Measurements from ENCODE around the gene PDZRN3. TPM values are rescaled to one million over a fixed set of nuclear protein-coding genes. Genes with fewer than 3 reads are reported as not detected.
A peak's percentile ranks its signal among the peaks of the same experiment; 100 is the strongest.

Gene PDZRN3
- total RNA-seq, 1 donor from 2014 or later, result 3.4 TPM

- Histone ChIP-seq H3K27me3 (no peaks in the 10 kb centered on the region), H3K27ac (no peak overlapping the region), H3K36me3 (no peaks in the 10 kb centered on the region), H3K4me1 (peaks cover 12% of the 10 kb centered on the region), H3K9me3 (ENCODE audit: low read depth) (no peaks in the 10 kb centered on the region), H4K20me1 (ENCODE audit: low read depth) (no peaks in the 10 kb centered on the region), H2AFZ (replicated peaks) (no peak overlapping the region), H3K79me2 (ENCODE audit: low read depth) (no peaks in the 10 kb centered on the region), H3K4me2 (no peak overlapping the region), H3K9ac (no peak overlapping the region), H3F3A (ENCODE audit: low read depth) (peaks cover 4% of the 10 kb centered on the region), H3K4me3 (no peak overlapping the region)
- no peak for DNase-seq (ENCODE audit: low spot score)
- H3K27ac Mint-ChIP-seq, result no peak overlapping the region
- TF ChIP-seq CTCF (IDR thresholded peaks at IDR 0.05) (no peak), EZH2 (IDR thresholded peaks at IDR 0.05) (no peak), EZH2phosphoT487 (IDR thresholded peaks at IDR 0.05) (no peak)
- no peaks in the 10 kb centered on the region for H3K27me3 Mint-ChIP-seq (ENCODE audit: insufficient read depth, low read depth)
- peaks cover 10% of the 10 kb centered on the region for H3K4me1 Mint-ChIP-seq
- H3K36me3 Mint-ChIP-seq, result no peaks in the 10 kb centered on the region
- H3K4me3 Mint-ChIP-seq, result no peak overlapping the region
- H3K9me3 Mint-ChIP-seq, result peaks cover 3% of the 10 kb centered on the region
Measured at GRCh38 chr3:73419942-73420341, 204.8 kb downstream of the PDZRN3 start.

GRCh38 chr3:73419179-73419803 is 205.4 kb downstream of the PDZRN3 start:
- Histone ChIP-seq H3K36me3 (no peaks in the 10 kb centered on the region), H3K4me2 (peak overlapping the region; percentile 42), H3F3A (ENCODE audit: low read depth) (peaks cover 4% of the 10 kb centered on the region), H3K79me2 (ENCODE audit: low read depth) (no peaks in the 10 kb centered on the region), H3K4me3 (no peak overlapping the region), H3K27ac (no peak overlapping the region), H3K4me1 (peaks cover 12% of the 10 kb centered on the region), H4K20me1 (ENCODE audit: low read depth) (no peaks in the 10 kb centered on the region), H3K9ac (no peak overlapping the region), H2AFZ (replicated peaks) (no peak overlapping the region), H3K9me3 (ENCODE audit: low read depth) (no peaks in the 10 kb centered on the region), H3K27me3 (no peaks in the 10 kb centered on the region)
- peak; percentile 19 for DNase-seq (ENCODE audit: low spot score)
- TF ChIP-seq EZH2phosphoT487 (IDR thresholded peaks at IDR 0.05), result no peak
- peak; percentile 41 for TF ChIP-seq CTCF (IDR thresholded peaks at IDR 0.05)
- Mint-ChIP-seq H3K27me3 (ENCODE audit: insufficient read depth, low read depth) (no peaks in the 10 kb centered on the region), H3K4me3 (no peak overlapping the region), H3K9me3 (peaks cover 3% of the 10 kb centered on the region), H3K4me1 (peaks cover 10% of the 10 kb centered on the region), H3K27ac (no peak overlapping the region), H3K36me3 (no peaks in the 10 kb centered on the region)

GRCh38 chr3:73418681-73419080 is 206.1 kb downstream of the PDZRN3 start:
- Histone ChIP-seq H3K36me3 (no peaks in the 10 kb centered on the region), H3K27me3 (no peaks in the 10 kb centered on the region), H4K20me1 (ENCODE audit: low read depth) (no peaks in the 10 kb centered on the region), H3K4me3 (no peak overlapping the region), H3K79me2 (ENCODE audit: low read depth) (no peaks in the 10 kb centered on the region), H3F3A (ENCODE audit: low read depth) (peaks cover 4% of the 10 kb centered on the region), H3K9me3 (ENCODE audit: low read depth) (no peaks in the 10 kb centered on the region), H3K27ac (no peak overlapping the region), H3K4me1 (peaks cover 12% of the 10 kb centered on the region), H2AFZ (replicated peaks) (no peak overlapping the region), H3K9ac (no peak overlapping the region), H3K4me2 (peak overlapping the region; percentile 42)
- H3K36me3 Mint-ChIP-seq, result no peaks in the 10 kb centered on the region
- no peaks in the 10 kb centered on the region for H3K27me3 Mint-ChIP-seq (ENCODE audit: insufficient read depth, low read depth)
- no peak for DNase-seq (ENCODE audit: low spot score)
- H3K4me3 Mint-ChIP-seq, result no peak overlapping the region
- peaks cover 3% of the 10 kb centered on the region for H3K9me3 Mint-ChIP-seq
- peaks cover 10% of the 10 kb centered on the region for H3K4me1 Mint-ChIP-seq
- no peak for TF ChIP-seq CTCF (IDR thresholded peaks at IDR 0.05)
- TF ChIP-seq EZH2 (IDR thresholded peaks at IDR 0.05), result no peak
- TF ChIP-seq EZH2phosphoT487 (IDR thresholded peaks at IDR 0.05), result no peak
- H3K27ac Mint-ChIP-seq, result no peak overlapping the region
